Measurements from ENCODE around the gene TEK.

- TF ChIP-seq EP300 (IDR thresholded peaks at IDR 0.05; ENCODE audit: borderline replicate concordance): 0 out of 2 replicates have a peak, but pooled peaks have one; percentile 12
- TF ChIP-seq YY1 (IDR thresholded peaks at IDR 0.05; ENCODE audit: low read depth): no peak
- no peak for TF ChIP-seq CREB1 (IDR thresholded peaks at IDR 0.05; ENCODE audit: low read depth)
- no peak for TF ChIP-seq REST (IDR thresholded peaks at IDR 0.05; ENCODE audit: low read depth)
- TF ChIP-seq TAF1 (IDR thresholded peaks at IDR 0.05; ENCODE audit: low read depth): no peak
- no peak for TF ChIP-seq EGR1 (IDR thresholded peaks at IDR 0.05)
- TF ChIP-seq RAD21 (IDR thresholded peaks at IDR 0.05; ENCODE audit: low read depth): no peak
- no peak for TF ChIP-seq USF1 (IDR thresholded peaks at IDR 0.05)
- no peak for TF ChIP-seq MAX (IDR thresholded peaks at IDR 0.05)
- no peak for TF ChIP-seq NFIC (IDR thresholded peaks at IDR 0.05)
- no peak for TF ChIP-seq CEBPB (IDR thresholded peaks at IDR 0.05)
- TF ChIP-seq ZBTB7A (IDR thresholded peaks at IDR 0.05; ENCODE audit: low read depth): no peak
- TF ChIP-seq FOXM1 (IDR thresholded peaks at IDR 0.05; ENCODE audit: borderline replicate concordance, low read depth): no peak
Measured at GRCh38 chr9:27261517-27262211, 152.6 kb downstream of the TEK start.

Data from Ishikawa (cell line).